ENCODE data around the gene NDST1.

The NDST1 gene

GRCh38 chr5:150573867-150574817 lies 66.2 kb downstream of the NDST1 start:
- DNase-seq = peak; percentile 30

DNA sequence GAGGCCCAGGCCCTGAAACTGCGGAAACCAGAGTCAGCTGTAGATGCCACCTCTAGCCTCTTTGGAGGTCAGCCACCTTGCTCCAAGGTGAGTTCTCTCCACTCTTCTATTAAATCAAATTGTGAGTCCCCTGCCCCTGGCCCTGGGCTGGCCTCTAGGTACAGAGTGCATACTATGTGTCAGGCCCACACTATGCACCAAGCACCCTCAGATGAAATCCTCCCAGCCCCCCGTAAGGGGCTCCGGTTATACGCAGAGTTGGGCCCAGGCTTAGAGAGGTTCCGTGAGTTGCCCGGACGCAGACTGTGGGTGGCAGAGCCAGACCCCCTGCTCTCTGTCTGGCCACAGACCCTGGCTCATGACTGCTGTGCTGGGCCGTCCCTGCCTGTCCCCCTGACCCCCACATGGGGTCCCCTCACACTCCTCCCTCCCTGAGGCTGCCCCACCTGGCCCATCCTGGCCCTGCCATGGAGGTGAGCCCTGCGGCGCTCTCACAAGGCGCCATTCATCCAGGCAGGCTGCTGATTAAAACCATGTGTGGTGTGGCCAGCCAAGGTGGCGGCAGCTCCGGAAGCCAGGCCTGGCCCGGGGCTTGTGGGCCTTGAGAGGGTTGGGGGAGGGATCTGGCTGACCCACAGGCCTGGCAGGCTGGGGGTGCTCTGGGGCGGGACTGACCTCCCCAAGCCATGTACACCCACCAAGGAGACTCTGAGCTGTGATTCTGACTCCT lies 67.1 kb downstream of the NDST1 start:
- no peak for DNase-seq

DNA sequence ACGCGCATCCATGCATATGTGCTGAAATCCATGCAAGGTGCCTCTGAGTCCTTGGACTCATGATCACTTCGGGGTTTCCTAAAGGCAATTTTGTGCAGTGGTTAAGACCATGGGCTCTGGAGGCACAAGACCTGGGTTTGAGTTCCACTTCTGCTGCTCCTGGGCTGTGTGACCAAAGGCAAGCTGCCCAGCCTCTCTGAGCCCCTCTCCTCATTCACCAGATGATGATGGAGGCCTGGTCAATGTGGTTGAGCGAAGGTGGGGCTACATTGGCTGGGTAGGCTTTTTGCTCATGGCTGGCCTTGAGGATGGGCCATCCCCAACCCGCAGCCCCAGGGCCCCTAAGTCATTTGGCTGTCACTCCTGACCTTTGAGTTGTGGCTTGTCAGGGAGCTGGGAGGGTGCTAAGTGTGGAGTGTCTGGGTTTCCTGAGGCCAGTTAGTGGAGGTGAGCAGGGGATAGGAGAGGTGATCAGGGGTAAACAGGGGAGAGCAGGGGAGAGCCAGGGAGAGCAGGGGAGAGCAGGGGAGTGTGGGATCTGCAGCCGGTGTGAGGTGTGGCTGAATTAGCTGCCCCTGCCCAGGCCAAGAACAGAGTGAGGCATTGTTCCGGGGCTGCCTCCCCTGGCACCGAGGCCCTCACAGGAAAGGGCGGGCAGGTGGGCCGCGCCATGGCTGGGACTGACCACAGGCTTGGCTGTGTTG lies 68.0 kb downstream of the NDST1 start:
- DNase-seq = no peak

DNA sequence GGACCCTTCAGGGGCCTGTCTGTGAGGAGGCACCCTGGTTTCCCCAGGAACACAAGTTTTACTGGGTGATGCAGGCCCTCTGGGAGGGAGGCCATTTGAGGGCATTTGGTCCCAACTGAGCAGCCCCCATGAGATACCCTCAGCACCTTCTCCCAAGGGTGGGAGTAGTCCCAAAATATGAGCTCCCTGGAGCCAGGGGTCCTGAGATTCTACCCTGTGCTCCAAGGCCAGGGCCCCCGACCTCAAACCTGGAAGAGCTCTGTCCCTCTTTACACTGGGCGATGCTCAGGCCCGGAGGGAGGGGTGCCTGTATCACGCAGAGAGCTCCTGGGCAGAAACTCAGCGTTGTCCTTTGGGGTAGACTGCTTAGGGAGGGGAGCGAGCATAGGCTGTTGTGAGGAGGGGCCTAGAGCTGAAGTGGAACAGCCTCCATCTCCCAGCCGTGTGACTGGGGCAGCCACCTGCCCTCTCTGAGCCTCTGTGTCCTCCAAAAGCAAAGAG lies 68.6 kb downstream of the NDST1 start:
- no peak for DNase-seq

DNA sequence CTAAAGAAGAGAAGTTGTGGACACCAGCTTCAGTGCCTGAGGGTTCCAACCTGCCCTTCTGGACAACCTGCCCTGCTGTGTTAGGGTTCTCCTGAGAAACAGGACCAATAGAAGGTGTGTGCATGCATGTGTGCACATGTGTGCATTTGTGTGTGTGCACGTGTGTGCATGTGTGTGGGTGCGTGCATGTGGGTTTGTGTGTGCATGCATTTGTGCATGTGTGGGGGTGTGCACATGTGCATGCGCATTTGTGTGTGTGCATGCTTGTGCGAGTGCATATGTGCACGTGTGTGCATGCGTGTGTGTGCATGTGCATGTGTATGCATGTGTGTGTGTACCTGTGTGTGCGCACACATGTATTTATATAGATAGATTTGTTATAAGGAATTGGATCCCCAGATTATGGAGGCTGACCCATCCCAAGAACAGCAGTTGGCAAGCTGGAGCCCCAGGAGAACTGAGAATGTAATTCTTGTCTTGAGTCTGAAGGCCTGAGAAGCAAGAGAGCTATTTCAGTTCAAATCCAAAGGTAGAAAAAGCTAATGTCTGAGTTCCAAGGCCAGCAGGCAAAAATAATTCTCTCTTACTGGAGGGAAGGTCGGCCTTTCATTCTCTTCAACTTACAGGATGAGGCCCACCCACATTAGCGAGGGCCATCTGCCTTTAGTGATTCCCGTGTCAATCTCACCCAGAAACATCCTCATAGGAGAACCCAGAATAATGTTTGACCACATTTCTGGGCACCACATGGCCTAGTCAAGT lies 69.6 kb downstream of the NDST1 start:
- no peak for DNase-seq

DNA sequence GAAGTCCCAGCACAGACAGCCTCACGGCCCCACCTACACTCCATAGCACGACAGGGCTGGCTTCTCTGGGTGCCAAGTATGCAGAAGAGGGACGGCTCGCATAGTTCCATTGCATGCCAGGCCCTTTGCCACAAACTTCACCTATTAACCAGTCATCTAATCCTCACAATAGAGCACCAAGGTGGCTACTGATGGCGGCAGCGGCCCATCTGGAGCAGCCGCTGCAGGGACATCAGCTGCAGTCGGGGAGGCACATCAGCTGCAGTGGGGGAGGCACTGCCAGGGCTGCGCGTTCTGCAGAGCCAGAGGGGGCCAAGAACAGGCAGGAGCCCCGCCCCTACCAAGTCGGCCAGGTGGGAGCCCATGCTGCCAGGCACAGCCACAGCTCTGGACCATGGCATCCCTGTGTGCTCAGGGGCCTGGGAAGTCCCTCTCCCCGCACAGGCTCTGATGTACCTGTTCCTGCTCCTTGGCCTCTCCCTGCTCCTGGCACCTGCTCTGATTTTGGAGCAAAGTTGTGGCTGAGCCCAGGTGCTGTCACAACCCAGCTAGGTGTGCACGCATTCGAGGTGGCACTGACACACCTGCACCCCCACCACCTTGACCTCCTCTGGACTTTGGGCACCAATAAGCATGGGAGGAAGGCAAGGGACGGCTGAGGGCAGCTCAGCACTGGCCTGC lies 71.0 kb downstream of the NDST1 start:
- no peak for DNase-seq

DNA sequence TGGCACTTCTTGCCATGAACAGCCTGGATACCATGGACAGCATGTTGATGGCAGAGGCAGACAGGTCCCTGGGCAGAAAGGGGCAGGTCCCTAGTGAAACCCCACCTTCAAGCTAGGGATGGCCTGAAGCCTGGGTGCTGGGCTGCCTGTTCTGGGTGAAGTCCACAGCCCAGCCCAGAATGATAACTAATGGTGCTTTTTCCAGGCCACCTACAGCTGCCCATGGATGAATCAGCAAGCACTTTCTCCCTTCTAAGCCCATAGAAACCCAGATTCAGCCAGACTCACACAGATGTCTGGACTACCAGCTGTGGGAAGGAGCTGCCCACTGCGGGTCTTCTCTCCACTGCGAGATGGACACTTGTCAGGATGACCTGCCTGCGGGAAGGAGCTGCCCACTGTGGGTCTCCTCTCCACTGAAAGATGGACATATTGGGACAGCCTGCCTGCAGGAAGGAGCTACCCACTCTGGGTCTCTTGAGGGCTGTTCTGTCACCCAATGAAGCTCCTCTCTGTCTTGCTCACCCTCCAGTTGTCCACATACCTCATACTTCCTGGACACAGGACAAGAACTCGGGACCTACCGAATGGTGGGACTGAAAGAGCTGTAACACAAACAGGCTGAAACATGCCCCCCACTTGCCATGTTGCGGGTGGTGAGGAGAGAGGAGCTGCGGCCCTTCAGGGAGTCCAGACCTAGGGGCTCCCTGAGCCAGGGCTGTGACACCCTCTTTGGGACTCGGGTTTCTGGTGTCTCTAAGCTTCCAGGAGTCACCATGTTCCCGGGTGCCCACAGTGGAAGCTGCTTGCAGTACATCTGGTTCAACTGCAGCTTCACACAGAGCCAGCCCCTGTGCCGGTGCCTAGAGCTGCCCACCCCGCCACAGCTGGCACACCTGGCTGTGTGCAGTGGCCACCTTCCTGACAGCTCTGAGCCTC lies 71.8 kb downstream of the NDST1 start:
- DNase-seq = no peak

GRCh38 chr5:150580917-150581316 lies 73.0 kb downstream of the NDST1 start:
- no peak for DNase-seq

DNA sequence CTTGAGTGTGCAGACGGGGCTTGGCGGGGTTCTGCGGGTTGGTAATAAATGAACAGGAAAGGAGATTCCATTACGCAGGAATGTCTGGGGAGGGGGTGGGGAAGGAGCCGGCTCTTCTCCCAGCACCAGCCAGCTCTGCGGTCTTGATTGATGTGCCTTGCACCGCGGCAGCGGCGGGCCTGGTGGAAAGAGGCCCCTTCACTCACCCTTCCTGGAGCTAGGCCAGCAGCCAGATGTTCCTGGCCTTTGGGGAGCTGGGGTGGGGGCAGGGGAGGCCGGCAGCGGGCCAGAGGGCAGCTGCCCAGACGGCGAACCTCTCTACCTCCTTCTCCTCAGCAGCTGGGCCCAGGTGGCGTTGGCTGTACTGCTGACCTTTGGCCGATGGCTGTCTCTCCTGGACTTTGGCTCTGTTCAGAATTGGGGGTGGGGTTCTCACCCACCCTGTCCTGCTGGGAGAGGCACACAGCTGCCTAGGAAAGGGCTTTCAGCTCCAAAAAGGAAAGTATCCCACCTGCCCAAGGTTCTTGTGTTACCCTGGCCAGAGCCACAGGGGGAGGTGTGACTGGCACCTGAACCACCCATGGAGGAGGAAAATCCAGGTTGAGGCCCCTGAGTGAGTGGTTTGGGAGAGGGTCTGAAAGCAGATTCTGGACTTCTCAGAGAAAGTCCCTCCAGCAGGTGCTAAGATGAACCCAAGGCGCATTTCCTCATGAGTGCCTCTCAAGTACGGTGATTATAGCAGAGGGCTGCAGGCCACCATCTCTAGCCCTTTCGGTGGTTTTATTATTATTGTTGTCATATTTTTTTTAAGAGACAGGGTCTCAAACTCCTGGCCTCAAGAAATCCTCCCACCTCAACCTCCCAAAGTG lies 74.5 kb downstream of the NDST1 start:
- peak; percentile 37 for DNase-seq

DNA sequence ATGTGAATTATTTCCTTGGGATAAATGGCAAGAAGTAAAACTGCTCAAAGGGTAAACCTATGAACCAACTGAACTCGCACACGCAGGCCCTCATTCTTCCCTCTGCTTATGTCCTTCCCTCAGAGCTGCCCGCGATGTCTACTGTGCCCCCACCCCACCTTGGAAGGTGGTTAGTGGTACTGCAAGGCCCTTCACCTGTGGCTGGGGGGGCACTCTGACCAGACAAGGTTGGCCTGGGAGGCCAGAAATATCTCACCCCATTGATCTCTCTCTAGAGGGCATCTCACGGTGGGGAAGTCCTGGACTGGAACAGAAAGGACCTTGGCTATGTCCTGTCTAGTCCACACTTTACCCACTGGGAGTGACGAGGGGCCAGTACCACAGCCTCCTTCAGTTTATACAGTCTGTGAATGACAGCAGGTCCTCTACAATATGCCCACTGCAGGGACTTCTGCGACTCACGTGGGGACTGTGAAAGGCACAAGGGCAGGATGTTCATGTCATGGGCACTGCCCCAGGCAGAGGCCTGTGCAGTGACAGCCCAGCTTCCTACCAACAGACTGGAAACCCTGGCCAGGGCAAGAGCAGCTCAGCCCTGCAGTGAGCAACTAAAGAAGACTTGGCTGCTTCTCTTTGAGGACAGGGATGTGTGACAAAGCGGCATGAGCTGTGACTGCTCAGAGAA lies 75.8 kb downstream of the NDST1 start:
- no peak for DNase-seq

- no peak for DNase-seq
Measured at GRCh38 chr5:150584556-150585335, 76.8 kb downstream of the NDST1 start.

- DNase-seq = no peak
Measured at GRCh38 chr5:150585781-150586341, 77.9 kb downstream of the NDST1 start.

DNA sequence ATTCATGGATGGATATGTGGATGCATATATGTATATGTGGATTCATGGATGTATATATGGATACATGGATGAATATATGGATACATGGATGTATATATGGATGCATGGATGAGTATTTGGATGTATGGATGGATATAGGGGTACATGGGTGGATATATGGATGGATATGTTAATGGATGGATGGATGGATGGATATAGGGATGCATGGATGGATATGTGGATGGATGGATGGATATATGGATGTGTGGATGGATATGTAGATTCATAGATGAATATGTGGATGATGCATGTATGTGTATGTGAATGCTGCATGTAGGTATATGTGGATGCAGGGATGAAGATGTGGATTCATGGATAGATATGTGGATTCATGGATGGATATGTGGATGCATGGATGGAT lies 79.1 kb downstream of the NDST1 start:
- DNase-seq = no peak

- DNase-seq = no peak
Measured at GRCh38 chr5:150587856-150588595, 80.1 kb downstream of the NDST1 start.

DNA sequence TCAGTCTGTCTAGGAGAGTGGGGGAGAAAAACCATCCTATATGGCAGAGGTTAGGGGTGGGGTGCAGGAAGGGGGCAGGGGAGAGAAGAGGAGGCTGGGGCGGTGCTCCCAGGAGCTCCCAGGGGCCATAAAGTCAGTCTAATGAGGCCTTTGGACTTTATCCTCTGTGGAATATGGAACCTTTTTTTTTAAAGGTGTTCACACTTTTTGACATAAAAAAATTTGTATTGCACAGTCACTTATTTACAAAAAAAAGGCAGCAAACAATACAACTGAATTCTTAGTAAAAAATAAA lies 80.6 kb downstream of the NDST1 start:
- no peak for DNase-seq

DNA sequence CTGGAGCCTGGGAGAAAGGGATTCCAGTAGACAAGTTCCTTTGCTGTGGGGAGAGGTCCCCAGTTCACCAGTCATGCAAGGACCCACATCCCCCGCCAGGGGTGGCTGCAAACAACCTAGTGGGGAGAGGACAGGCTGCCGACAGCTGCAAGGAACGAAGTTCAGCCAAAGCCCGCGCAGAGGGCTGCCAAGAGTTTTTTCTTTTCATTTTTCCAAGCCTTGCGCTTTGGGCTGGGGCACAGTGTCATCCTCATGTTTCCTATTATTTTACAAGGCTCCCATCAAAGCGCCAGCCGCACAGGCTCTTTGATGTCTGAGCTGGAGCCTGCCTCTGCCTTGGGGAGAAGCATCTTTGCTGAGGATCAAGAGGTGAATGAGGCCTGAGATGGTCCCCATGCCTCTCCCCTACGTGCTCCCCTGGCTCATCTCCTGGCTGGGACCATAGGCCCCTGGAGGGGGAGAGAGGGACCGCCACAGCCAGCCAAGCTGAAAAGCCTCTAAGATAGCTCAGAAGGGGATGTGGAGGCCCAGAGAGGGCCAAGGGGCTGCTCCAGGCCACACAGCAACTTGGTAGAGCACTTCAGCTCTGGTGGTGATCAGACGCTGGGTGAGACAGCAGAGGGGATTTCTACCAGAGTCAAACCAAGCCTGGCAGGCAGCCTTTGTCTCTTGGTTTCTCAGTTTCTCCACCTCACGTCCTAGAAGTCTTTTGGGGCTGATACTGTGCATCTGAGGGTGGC lies 82.1 kb downstream of the NDST1 start:
- DNase-seq = peak; percentile 65
